C4-2B (cell line): ENCODE data around the gene WNT7A.

Experiments
- CTCF ChIP-seq: fragments of 450-650 bp; conservative IDR thresholded peaks from 2 replicates; pipeline ENCODE4 v1.5.1; 2017; ENCODE audit warnings: mild to moderate bottlenecking
- ZFX ChIP-seq: fragments of 450-650 bp; IDR thresholded peaks from 2 replicates; pipeline ENCODE4 v1.6.1; 2017

- peak; percentile 44 for TF ChIP-seq CTCF
- no peak for TF ChIP-seq ZFX
These were observed 5.8 kb upstream of the WNT7A start for GRCh38 chr3:13885704-13886010.
